ENCODE data around the gene FMNL2.

Gene FMNL2

DNA sequence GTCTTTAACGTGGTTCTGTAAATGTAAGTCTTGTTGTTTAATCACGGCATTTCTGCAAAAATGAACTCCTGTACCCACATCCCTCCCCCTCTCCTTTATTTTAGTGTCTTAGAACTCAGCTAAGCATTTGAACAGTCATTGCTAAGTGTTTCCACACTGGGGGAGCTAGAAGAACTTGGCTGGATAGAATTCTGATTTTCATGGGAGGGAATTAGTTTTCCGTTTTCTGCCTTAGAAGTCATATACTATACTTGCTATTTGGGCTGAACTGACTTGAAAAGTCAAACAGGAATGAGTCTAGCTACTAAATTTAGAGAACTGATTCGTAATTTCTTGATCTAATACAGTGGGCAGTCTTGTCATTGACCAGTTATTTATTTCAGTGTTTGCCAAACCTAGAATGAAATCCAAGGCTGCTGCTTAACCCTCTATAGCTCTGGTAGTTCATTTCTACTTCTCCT is 61.1 kb downstream of the FMNL2 start:
- DNase-seq (ENCODE audit: extremely low spot score, insufficient read length, low read depth) (no peak), FAIRE-seq (no peak)

DNA sequence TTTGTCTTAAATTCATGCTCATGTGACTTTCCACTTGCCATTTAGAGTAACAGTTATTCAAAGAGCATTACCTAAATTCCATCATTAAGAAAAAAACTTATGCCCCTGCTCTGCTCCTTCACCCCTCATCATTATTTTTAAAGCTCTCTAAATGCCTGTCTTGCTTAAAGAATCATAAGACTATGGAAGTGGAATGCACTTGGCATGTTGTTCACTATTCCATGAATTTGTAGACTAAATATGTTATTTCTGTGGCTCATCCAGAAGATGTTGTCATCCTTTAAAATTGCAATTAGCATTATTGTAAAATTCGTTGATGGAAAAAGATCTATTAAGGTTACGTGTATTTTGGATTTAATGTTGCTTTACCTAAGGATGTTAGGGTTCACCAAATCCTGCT is 61.8 kb downstream of the FMNL2 start:
- FAIRE-seq (no peak), DNase-seq (ENCODE audit: extremely low spot score, insufficient read length, low read depth) (no peak)

DNA sequence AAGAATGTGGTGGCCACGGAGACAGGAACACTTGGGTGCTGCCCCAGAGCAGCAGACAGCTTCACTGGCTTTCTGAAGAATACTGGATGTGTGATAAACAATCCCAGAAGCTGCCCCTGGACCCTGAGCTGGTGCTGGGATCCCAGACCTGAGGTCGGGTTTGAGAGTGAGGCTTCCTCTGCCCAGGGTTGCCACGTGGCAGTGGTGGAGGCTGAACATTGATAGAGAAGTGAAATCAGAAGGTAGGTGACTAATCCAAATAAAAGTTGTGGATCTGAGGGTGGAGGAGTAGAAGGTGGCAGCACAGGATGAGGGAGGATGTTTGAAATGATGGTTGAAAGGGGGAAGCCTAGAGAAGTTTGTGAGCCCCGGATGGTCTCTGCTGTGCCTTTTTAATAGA is 64.0 kb downstream of the FMNL2 start:
- DNase-seq (ENCODE audit: extremely low spot score, insufficient read length, low read depth) (no peak), FAIRE-seq (no peak)

DNA sequence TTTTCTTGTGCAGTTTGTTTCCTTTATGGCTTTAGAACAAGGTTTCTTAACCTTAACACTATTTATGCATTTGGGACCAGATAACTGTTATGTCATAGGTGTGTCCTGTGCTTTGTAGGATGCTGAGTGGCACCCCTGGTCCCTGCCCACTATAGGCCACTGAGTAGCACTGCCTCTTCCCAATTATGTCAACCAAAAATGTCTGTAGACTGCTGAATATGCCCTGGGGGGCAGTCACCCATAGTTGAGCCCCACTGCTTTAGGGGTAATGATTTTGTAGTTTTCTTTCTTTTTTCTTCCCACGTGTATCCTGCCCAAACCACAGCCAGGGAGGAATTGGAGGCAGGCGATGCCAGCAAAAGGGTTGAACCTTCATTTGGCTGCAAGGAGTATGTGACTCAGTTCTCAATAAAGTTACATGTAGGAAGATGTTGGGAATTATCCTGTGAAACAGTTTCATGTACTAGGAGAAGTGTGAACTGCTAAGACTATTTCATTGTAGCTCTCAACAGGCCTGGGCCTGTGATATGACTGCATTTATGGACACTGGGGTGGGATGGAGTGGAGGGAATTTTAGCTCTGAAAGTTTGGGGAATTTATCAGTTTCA is 65.7 kb downstream of the FMNL2 start:
- FAIRE-seq, result no peak
- DNase-seq (ENCODE audit: extremely low spot score, insufficient read length, low read depth), result no peak

DNA sequence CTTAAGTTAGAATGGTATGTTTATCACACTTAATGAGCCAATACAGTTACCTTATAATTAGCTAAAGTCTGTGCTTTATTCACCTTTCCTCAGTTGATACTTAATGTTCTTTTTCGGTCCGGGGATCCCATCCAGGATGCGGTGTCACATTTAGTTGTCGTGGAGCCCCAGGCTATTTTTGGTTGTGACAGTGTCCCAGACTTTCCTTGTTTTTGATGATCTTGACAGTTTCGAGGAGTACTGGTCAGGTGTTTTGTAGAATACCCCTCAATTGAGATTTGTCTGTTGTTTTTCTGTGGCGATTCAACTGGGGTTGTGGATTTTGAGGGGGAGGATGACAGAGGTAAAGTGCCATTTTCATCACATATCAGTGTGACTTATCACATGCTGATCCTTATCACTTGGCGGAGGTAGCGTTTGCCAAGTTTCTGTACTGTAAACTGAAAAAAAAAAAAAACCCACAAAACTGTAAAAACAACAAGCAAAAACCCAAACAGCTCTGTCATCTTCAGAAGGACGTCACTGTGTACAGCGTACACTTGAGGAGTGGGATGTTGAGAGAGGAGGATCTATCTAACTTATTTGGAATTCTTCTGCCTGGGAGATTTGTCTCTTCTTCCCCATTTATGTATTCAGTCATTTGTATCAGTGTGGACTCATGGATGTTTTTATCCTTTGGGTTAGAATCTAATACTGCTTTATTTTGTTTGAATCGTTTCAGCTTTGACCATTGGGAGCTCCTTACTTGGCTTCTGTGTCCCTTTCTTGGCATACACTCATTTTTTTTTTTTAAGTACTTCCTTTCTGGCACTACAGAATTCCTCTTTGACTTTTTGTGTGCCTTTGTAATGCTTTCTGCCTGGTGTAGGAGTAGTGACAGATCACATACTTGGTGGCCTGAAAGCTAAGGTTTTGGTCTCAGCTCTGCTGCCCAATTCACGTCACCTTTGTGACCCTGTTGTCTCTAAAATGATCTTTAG is 68.1 kb downstream of the FMNL2 start:
- FAIRE-seq (no peak), DNase-seq (ENCODE audit: extremely low spot score, insufficient read length, low read depth) (no peak)

DNA sequence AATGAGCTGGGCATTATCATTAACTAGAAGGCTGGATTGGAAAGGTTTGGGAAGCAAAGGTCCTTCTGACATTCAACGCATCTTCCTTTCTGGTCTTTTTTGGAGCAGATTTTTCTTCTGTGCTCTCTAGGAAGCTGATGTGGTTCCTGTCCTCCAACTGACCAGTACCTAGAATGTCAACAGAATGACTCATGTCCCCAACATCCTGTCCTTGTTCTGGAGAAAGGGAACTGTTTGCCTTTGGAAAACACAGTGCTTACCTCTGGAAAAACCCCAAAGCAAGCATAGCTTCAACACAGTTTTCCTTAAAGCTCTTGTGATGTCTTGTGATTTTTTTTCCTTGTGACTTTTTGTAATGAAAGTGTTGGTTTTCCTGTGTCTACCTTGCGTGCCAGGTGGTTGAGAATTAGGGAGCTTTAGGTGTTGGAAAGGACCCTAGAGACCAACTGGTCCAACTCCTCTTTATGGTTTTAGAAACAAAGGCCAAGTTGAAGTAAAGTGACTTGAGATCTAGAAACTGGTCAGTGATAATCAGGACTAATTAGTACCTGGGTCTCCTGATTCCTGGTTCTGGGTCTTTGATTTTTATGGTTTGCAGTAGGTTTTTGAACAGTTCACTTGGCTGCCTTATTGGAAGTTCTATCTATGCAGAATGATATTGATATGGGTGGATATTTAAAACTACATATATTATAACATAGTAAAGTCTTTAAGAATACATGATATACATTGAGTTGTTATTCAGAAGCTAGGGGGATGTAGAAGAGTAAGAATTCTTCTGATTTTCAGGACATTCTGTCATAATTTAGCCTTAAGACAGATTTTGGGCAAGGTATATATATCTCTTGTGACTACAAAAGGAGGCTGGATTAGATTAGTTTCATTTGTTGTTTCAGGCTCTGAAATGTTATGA is 70.5 kb downstream of the FMNL2 start:
- DNase-seq (ENCODE audit: extremely low spot score, insufficient read length, low read depth) (no peak), FAIRE-seq (no peak)

DNA sequence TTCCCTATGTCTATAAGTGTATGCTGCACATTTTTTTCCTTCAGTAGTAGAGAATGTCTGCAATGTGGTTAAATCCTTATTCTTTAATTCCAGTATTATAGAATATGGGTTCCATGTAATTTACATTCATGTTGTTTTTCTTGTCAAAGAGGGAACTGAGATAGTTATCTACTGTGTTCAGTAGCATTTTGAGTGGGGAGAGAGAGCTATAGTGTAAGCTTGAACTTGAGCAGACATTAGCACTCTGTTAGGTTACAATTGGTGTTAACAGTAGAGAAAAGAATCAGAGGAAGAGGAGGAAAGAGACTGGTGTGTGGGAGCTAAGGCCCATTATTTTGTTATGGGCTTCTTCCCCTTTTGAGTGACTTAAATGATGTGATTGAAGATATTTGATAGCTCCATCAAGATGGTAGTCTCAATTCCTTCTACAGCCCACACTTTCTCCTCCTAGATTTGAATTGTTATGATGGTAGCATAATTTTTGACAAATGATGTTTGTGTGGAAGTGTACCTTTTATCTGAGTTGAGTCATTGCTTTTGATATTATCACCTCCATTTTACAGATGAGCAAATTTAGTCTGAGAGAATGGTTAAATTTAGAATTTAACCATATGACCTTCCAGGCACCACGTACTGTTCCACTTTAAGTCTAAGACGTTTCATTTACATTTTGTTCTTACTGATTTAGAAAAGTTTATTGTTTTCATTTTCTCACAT is 71.3 kb downstream of the FMNL2 start:
- FAIRE-seq, result no peak
- no peak for DNase-seq (ENCODE audit: extremely low spot score, insufficient read length, low read depth)

DNA sequence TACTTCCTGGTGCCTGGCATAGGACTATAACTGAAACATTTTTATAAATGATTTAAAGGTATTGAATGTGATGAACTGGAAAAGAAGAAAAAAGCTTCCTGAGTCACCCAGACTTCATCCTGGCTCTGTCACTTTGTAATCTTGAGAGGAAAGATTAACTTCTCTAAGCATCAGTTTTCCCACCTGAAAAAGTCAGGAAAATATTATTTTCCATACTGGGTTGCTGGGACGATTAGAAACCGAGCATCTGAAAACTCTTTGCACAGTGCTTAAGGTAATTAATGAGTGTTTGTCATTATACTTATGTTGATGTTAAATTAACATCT is 71.8 kb downstream of the FMNL2 start:
- no peak for DNase-seq (ENCODE audit: extremely low spot score, insufficient read length, low read depth)
- FAIRE-seq, result no peak

DNA sequence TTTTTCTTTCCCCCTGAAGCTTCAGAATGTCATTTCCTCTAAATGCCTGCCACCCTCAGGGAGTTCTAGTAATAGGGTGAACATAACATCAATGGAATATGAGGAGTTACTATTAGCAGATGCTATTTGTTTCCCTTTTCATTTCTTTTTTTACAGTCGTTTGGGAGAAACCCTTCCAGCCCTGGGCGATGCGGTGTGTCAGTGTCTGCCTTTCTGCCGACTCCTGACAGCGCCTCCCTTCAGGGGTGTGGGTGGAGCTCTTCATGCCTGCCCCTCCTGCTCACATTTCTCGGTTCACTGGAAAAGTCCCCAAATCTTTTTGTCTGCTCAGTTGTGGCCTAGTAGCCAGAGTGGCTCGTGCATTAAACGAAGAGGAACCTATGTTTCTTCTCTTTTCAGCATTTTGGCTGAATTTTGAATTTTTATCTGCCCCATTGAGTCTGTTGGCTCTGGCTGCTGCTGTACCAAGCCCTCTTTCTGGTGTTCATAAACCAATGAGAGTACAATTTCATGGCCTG is 72.3 kb downstream of the FMNL2 start:
- DNase-seq (ENCODE audit: extremely low spot score, insufficient read length, low read depth), result peak; percentile 33
- peak; percentile 81 for FAIRE-seq

DNA sequence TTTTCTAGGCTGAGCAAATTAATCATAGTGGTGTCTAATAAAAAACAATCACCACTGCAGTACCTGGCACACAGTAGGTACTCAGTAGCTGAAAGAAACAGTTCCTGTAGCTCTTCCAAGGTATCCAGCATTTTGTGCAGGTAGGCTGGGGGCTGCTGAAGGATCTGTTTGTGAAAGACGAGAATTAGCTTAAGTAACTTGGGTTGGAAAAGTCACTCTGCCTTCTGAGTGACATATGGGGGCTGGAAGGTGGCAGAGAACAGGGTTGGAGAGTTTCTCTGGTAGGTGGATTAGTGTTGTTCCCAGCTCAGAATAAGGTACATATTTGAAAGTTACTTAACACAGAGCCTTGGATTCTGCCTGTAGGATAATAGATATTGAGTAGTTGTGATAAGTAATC is 72.8 kb downstream of the FMNL2 start:
- FAIRE-seq, result no peak
- no peak for DNase-seq (ENCODE audit: extremely low spot score, insufficient read length, low read depth)

DNA sequence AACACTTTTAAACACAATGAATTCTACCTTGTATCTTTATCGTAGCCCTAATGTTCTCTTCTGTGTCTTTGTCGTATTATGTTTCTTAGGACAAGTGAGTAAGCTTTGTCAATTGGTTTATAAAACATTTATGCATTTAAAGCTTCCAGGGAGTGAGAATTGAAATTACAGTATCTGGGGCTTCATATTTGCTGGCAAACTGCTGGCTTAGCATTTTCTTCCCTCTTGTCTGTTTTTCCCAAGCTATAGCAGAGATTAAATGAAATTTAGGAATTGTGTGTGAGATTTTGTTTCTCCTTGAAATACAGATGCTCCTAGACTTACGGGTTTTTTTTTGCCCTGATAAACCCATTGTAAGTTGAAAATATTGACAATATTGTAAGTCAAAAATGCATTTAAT is 73.3 kb downstream of the FMNL2 start:
- DNase-seq (ENCODE audit: extremely low spot score, insufficient read length, low read depth), result no peak
- no peak for FAIRE-seq

DNA sequence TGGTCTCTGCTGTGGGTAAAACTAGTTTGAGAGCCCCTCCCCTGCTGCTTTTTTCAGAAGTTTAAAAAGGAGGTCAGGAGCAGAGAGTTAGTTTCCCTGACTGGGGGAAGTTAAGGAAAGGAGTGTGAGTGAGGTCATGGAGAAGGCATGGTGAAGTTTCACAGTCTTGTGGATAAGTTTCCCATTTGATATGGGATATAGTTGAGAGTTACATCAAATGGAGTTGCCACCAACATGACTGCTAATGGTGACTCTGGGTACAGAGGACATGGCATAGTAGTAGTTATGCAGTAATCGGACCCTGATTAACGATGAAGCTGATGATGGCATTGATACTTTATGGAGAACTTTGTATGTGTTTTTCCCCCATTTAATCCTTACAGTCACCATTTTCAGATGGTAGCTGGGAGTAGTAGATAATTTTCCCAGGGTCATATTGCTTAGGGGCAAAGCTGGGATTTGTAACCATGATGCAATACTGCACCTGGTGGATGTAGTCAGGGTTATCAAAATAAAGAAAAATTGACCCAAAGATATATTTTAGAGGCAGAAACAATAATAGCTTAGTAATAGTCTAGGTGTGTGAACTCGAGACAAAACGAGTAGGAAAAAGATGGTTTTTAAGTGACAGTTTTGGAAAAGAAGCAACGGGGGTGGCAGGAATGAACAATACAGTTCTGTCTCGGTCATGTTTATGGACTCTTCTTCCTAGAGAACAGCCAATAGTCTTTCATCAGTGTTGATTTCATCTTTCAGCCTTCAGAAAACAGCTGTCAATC is 74.6 kb downstream of the FMNL2 start:
- DNase-seq (ENCODE audit: extremely low spot score, insufficient read length, low read depth), result no peak
- FAIRE-seq, result no peak

DNA sequence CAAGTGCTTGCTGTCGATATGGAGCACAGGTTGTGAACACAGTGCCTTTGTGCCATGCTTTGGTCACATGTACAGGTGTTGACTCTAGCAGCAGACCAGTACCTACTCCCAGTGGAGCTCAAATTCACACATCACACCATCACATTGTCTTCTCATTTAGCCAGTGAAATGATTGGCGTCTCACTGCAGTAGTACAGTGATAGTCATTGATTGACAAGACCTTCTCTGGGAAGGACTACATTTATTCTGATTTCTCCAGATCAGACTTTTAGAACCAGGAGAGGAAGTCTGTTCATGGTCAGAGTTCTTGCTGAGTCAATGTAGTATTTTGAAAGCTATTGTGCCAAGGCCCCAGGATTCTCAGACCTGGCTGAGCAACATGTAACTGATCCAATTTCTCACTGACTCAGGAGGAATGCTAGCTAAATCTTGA is 75.2 kb downstream of the FMNL2 start:
- DNase-seq (ENCODE audit: extremely low spot score, insufficient read length, low read depth) (no peak), FAIRE-seq (no peak)

DNA sequence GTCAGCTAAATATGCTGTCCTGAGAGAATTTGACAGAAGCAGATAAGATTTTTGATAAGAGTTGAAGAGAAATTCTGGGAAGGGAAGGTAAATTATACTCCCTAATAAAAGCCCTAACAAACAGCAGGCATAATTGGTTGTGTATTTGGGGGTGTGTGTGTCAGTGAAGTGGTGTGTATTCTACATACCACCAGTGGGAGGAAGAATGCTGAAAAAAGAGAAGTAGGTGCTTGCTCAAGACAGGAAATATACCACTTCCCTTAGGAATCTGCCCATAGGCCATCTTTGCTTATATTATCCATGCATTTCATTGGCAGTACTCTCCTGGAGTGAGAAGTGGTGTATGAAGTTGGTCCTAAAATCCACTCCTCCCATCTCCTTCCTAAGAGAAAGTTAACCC is 76.2 kb downstream of the FMNL2 start:
- FAIRE-seq (no peak), DNase-seq (ENCODE audit: extremely low spot score, insufficient read length, low read depth) (no peak)

DNA sequence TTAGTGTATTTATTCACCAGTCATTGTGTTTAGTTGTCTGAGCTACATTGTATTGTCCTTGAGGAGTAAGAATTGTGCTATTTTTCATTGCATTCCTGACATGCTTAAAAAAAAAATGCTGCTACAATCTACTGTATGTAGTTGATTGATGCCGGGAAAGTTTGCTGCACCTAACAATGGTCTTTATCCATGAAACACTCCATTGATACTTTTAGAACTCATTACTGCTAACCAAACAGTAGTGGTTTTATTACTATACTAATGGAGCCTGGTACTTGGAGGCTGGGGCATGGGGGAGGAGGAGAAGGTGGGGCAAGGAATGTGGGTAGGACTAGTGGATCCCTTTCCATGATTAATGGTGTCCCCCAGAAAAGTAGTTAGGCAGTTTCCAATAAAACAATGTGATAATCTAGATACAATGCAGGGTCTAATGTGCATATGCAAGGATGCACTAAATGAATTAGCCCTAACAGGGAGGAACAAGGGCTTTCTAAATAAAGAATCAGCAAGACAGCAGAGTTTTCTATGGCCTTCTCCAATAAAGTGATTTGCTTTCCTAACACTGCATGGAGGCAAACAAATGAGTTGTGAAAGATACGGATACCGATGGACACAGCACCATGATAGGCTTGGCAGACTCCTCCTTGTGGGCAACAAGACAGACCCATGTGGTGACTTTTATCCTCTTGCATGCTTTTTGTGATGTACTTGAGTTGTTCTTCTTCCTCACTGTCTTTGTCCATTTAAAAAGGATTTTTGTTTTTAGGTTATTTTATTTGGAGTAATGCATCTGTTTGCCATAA is 78.5 kb downstream of the FMNL2 start:
- FAIRE-seq (no peak), DNase-seq (ENCODE audit: extremely low spot score, insufficient read length, low read depth) (no peak)

DNA sequence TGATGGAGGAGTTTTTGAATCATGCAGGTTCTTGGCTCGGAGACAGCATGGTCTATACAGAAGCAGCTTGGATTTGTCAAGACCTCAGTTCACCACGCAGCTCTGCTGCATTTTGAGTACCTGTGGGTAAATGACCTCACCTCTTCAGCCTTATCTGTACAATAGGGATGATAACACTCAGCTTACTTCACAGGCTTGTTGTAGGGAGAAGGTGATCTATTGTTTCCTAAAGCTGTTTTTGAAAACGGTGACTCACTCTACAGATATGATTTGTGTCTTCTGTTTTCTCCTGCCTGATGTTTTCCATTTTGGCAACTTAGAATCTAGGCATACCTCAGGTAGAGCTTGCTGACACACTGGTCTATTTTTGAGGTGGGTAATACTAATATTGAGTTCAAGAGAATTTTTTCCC is 80.3 kb downstream of the FMNL2 start:
- DNase-seq (ENCODE audit: extremely low spot score, insufficient read length, low read depth), result no peak
- FAIRE-seq, result no peak

DNA sequence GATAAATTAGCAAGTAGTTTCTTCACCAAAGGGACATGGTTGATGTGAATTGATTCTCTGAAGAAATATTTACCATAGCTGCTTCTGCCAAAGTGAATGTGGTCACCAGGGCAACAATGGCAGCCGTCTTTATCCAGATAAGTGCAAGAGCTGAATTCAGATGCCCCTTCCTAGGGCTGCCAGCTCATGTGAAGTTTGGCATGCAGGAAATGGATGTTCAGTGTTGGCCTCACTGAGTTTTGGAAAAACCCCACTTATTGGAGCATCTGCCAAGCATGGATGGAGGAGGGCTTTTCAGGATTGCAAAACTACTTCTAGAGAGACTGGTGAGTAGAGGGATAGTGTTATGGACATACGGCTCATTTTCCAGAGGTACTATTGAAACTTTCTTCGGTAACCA is 80.8 kb downstream of the FMNL2 start:
- FAIRE-seq, result no peak
- DNase-seq (ENCODE audit: extremely low spot score, insufficient read length, low read depth), result no peak

DNA sequence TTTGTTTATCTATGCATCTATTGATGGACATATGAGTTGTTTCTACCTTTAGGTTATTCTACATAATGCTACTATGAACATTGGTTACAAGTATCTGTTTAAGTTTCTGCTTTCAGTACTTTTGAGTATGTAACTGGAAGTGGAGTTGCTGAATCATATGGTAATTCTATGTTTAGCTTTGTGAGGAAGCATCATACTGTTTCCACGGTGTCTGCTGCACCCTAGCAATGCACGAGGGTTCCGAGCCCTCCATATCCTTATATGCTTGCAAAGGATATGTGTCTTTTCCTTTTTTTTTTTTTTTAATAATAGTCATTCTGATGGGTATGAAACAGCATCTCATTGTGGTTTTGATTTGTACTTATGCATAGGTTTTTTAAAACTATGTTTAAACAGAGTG is 83.7 kb downstream of the FMNL2 start:
- FAIRE-seq, result no peak
- DNase-seq (ENCODE audit: extremely low spot score, insufficient read length, low read depth), result no peak

Measured in GM18507 (cell line).